Sigmoid colon (tissue), 7 donors: Measurements from ENCODE around the gene EML4. TPM values are rescaled to one million over a fixed set of nuclear protein-coding genes. Genes with fewer than 3 reads are reported as not detected.

Experiments used
- DNase-seq: peaks from one replicate; pipeline ENCODE4 v3.0.0-alpha.2; 2019
- H3K27ac ChIP-seq, 4 donors: fragments of 200-600 bp; sonication (generic); one replicate each; pipeline ENCODE4 v1.5.1; 2016 to 2019; ENCODE audit warnings: mild to moderate bottlenecking in 1 of 4
- H3K27me3 ChIP-seq, 3 donors: fragments of 200-600 bp; sonication (generic); one replicate each; pipeline ENCODE4 v1.5.1; 2019; ENCODE audit warnings: mild to moderate bottlenecking in 1 of 3
- H3K36me3 ChIP-seq, 4 donors: fragments of 200-600 bp; sonication (generic); one replicate each; pipeline ENCODE4 v1.5.1; 2016 to 2019
- H3K4me1 ChIP-seq, 4 donors: fragments of 200-600 bp; sonication (generic); one replicate each; pipeline ENCODE4 v1.5.1; 2017 to 2019
- H3K4me3 ChIP-seq, 4 donors: fragments of 200-600 bp; sonication (generic); one replicate each; pipeline ENCODE4 v1.5.1; 2017 to 2019; ENCODE audit warnings: mild to moderate bottlenecking in 2 of 4, moderate library complexity in 1 of 4
- H3K9me3 ChIP-seq, 4 donors: fragments of 200-600 bp in 3 of 4; sonication (generic) in 3 of 4; one replicate each; pipeline versions ENCODE4 v1.5.1 to v1.6.1; 2013 to 2019
- CTCF ChIP-seq, 4 experiments: fragments of 450-650 bp in 3 of 4; fragments of 200-600 bp in 1 of 4; IDR thresholded peaks; one replicate each; pipeline ENCODE4 v1.5.1; 2016 to 2019; ENCODE audit warnings: antibody characterized with exemption in 4 of 4, mild to moderate bottlenecking in 3 of 4, moderate library complexity in 2 of 4
- EP300 ChIP-seq, 4 donors: sonication (generic); formaldehyde crosslinking; IDR thresholded peaks; one replicate each; pipeline ENCODE4 v1.6.1; 2017; ENCODE audit warnings: antibody characterized with exemption in 4 of 4
- POLR2A ChIP-seq, 2 donors: fragments of 450-650 bp; IDR thresholded peaks; one replicate each; pipeline ENCODE4 v1.6.1; 2016; ENCODE audit warnings: antibody characterized with exemption in 2 of 2, mild to moderate bottlenecking in 2 of 2, moderate library complexity in 2 of 2
- POLR2AphosphoS5 ChIP-seq, 4 donors: sonication (generic); formaldehyde crosslinking; IDR thresholded peaks; one replicate each; pipeline ENCODE4 v1.6.1; 2017; ENCODE audit warnings: antibody characterized with exemption in 4 of 4
- WGBS, 2 donors: extraction: QIAGEN DNeasy Blood & Tissue Kit; methylation state at CpG; one replicate each; pipeline ENCODE4 v1.1.7; 2013; 5-methylcytosine and 5-hydroxymethylcytosine counted together
- intact Hi-C: fragments of 100-400 bp; cut with DNase I; formaldehyde crosslinking; loops from one replicate; pipeline ENCODE4 v1.15.1; 2023
- polyA plus RNA-seq, 3 donors: library from polyadenylated mRNA; stranded (reverse); fragments of 200-250 nt; gene quantifications; one replicate each; pipeline ENCODE4 v1.2.3, GENCODE V29; 2013
- total RNA-seq, 4 donors: library from RNA; depleted of rRNA; stranded (reverse); fragments of >200 nt; gene quantifications; one replicate each; pipeline ENCODE4 v1.1.0, GENCODE V29; 2016
- donor health status: healthy with polysubstance abuse.
- donor health status: Bipolar disorder and iron deficiency.
- donor health status: healthy.

Gene EML4
- total and polyA plus RNA-seq, 7 donors, result 16.1 to 27.8 (median 17.8) TPM

DNA sequence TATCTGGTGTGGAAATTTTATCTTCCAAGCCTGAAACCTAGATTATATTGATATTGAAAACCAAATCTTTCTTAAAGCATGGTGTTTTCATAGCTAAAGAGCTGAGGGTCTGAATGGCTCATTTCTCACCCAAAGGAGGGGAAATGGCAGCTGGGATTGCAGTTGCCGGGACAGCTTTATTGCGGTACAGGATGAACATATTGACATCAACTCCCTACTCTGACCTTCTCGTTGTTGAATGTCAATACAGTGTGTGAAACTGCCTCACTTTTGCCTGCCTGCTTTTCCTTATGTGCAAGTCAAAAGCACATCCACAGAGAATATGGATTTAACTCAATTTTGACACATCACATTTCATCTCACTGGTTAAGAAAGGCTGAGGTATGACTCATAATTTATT is 195.5 kb downstream of the EML4 start:
- Histone ChIP-seq H3K9me3 (no peaks in the 10 kb centered on the region), H3K27ac (no peak overlapping the region), H3K4me1 (peaks cover 0 to 16% (median 10%) of the 10 kb centered on the region in 4 donors), H3K36me3 (no peaks in the 10 kb centered on the region), H3K27me3 (no peaks in the 10 kb centered on the region), H3K4me3 (no peak overlapping the region)
- no peak for DNase-seq
- intact Hi-C loops, result loop anchor here (10.0 kb wide), 2 partner anchors 200 to 520 kb away; partner anchors contain the start of gene MTA3
- TF ChIP-seq EP300 (IDR thresholded peaks at IDR 0.05), result no peak
- TF ChIP-seq POLR2AphosphoS5 (IDR thresholded peaks at IDR 0.05), result no peak
- no peak for TF ChIP-seq CTCF (IDR thresholded peaks at IDR 0.05)
- no peak for TF ChIP-seq POLR2A (IDR thresholded peaks at IDR 0.05)
- WGBS, 2 donors, result 72 to 75% methylated on average over 3 of the region's 3 CpGs

- Histone ChIP-seq H3K9me3 (no peaks in the 10 kb centered on the region), H3K4me1 (peaks cover 0 to 8% (median 3%) of the 10 kb centered on the region in 4 donors), H3K36me3 (no peaks in the 10 kb centered on the region), H3K4me3 (no peak overlapping the region), H3K27me3 (no peaks in the 10 kb centered on the region), H3K27ac (no peak overlapping the region)
- DNase-seq, result no peak
- TF ChIP-seq POLR2A (IDR thresholded peaks at IDR 0.05) (no peak), EP300 (IDR thresholded peaks at IDR 0.05) (no peak), POLR2AphosphoS5 (IDR thresholded peaks at IDR 0.05) (no peak), CTCF (IDR thresholded peaks at IDR 0.05) (no peak)
- intact Hi-C loops, result loop anchor here (10.0 kb wide), 2 partner anchors 198 to 522 kb away; partner anchors contain the start of gene MTA3
These were observed 197.3 kb downstream of the EML4 start for GRCh38 chr2:42366411-42366810.

DNA sequence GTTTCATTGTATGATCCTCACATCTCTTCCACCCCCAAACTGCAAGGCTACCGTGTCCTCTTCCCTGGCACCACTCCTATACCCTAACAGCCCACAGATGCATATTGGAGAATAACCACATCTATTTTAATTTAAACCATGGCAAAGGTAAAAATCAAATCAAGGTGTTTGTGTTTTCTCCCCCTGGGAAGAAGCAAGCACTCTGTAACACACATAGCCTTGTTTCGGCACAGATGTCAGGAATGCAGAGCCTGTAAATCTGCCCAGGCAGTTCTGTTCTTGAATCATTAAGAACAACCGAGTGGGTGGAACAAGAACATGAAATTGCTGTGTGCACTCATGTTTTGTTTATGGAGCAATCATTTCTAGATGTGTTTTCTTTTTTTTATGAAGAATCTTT is 198.7 kb downstream of the EML4 start:
- WGBS, 2 donors, result 18 to 47% methylated on average over 3 of the region's 3 CpGs
- intact Hi-C loops, result loop anchor here (10.0 kb wide), 2 partner anchors 197 to 523 kb away; partner anchors contain the start of gene MTA3

DNA sequence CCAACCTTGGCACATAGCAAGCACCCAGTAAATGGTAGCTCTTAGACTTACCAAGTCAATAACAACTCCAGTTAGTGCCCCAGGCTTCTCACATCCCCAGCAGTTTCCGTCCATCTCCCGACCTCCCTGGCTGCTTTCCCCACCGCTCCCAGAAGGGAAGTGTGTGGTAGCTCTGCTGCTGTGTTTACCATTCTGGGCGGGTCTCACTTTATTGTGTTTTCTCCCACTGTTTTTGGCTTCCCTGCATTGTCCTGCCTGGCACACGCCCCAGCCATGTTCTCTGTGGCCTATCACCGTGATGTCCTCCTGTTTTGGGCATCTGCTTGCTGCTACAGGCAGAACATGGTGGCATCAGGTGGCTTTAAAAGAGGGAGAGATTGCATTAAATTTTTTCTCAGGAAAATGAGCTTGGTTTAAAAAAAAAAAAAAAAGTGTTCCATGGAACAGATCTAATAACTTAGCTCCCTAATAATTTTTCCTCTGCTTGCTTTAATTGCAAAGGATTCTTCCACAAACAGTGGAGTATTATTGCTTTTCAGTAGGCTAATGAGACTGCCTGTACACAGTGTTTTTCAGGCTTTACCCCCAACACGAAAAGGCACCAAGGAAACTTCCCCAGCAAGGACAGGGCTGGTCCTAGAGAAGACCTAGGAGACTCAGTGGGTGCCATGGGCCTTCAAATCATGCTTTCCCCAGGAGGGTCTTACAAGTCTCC is 199.8 kb downstream of the EML4 start:
- Histone ChIP-seq H3K9me3 (no peaks in the 10 kb centered on the region), H3K4me1 (peaks cover 0 to 4% (median 0%) of the 10 kb centered on the region in 4 donors), H3K36me3 (no peaks in the 10 kb centered on the region), H3K27me3 (no peaks in the 10 kb centered on the region), H3K4me3 (no peak overlapping the region), H3K27ac (no peak overlapping the region)
- TF ChIP-seq CTCF (IDR thresholded peaks at IDR 0.05) (no peak), EP300 (IDR thresholded peaks at IDR 0.05) (no peak), POLR2A (IDR thresholded peaks at IDR 0.05) (no peak), POLR2AphosphoS5 (IDR thresholded peaks at IDR 0.05) (no peak)
- 19 to 66% methylated on average over 7 of the region's 7 CpGs for WGBS, 2 donors
- intact Hi-C loops, result loop anchor here (10.0 kb wide), 2 partner anchors 196 to 524 kb away; partner anchors contain the start of gene MTA3
- no peak for DNase-seq

More for the DNA sequence above, 198.7 kb downstream of the EML4 start:
- Histone ChIP-seq H3K27me3 (no peaks in the 10 kb centered on the region), H3K27ac (no peak overlapping the region), H3K36me3 (no peaks in the 10 kb centered on the region), H3K9me3 (no peaks in the 10 kb centered on the region), H3K4me3 (no peak overlapping the region), H3K4me1 (peaks cover 0 to 4% (median 0%) of the 10 kb centered on the region in 4 donors)
- TF ChIP-seq CTCF (IDR thresholded peaks at IDR 0.05) (no peak), POLR2AphosphoS5 (IDR thresholded peaks at IDR 0.05) (no peak), POLR2A (IDR thresholded peaks at IDR 0.05) (no peak), EP300 (IDR thresholded peaks at IDR 0.05) (no peak)
- DNase-seq, result no peak
